HepG2 (cell line): ENCODE results near the gene ASXL1. TPM values are rescaled to one million over a fixed set of nuclear protein-coding genes. Genes with fewer than 3 reads are reported as not detected.

Source experiments
- ADNP ChIP-seq: sonication (generic); formaldehyde crosslinking; IDR thresholded peaks from 2 replicates; pipeline ENCODE4 v1.4.0; 2020; ENCODE audit warnings: missing genetic modification reagents
- ATF1 ChIP-seq: IDR thresholded peaks from 2 replicates; pipeline ENCODE4 v1.6.1; 2016; ENCODE audit warnings: mild to moderate bottlenecking, control low read depth
- ATF6 ChIP-seq: sonication (generic); formaldehyde crosslinking; conservative IDR thresholded peaks from 2 replicates; pipeline ENCODE4 v1.4.0; 2020; ENCODE audit warnings: missing genetic modification reagents
- FOXO1 ChIP-seq: sonication (generic); formaldehyde crosslinking; IDR thresholded peaks from 2 replicates; pipeline ENCODE4 v1.4.0; 2020; ENCODE audit warnings: missing genetic modification reagents
- LCORL ChIP-seq, 2 experiments: fragments of 450-650 bp in 1 of 2; sonication (generic) in 1 of 2; formaldehyde crosslinking in 1 of 2; IDR thresholded peaks; 2 replicates each; pipeline versions ENCODE4 v1.5.0 to v1.6.1; 2017 to 2020; ENCODE audit warnings: antibody characterized with exemption in 1 of 2, missing genetic modification reagents in 1 of 2
- NR0B2 ChIP-seq: sonication (generic); formaldehyde crosslinking; IDR thresholded peaks from 2 replicates; pipeline ENCODE4 v1.4.0; 2020; ENCODE audit warnings: mild to moderate bottlenecking, missing genetic modification reagents
- RFX5 ChIP-seq: IDR thresholded peaks from 2 replicates; pipeline ENCODE4 v1.6.1; 2011; ENCODE audit warnings: low read depth, low read length, improper control_type of control experiment
- TP53 ChIP-seq: sonication (generic); formaldehyde crosslinking; conservative IDR thresholded peaks from 2 replicates; pipeline ENCODE4 v1.4.0; 2020; ENCODE audit warnings: missing genetic modification reagents
- UBTF ChIP-seq: sonication (generic); formaldehyde crosslinking; IDR thresholded peaks from 2 replicates; pipeline ENCODE4 v1.4.0; 2020; ENCODE audit warnings: mild to moderate bottlenecking, missing genetic modification reagents
- ZNF142 ChIP-seq: sonication (generic); formaldehyde crosslinking; IDR thresholded peaks from 2 replicates; pipeline ENCODE4 v1.4.0; 2020; ENCODE audit warnings: missing genetic modification reagents
- ZNF589 ChIP-seq: sonication (generic); formaldehyde crosslinking; conservative IDR thresholded peaks from 2 replicates; pipeline ENCODE4 v1.8.0; 2022; ENCODE audit warnings: mild to moderate bottlenecking, moderate library complexity, missing genetic modification reagents
- ZNF761 ChIP-seq: sonication (generic); formaldehyde crosslinking; conservative IDR thresholded peaks from 2 replicates; pipeline ENCODE4 v1.4.0; 2020; ENCODE audit warnings: mild to moderate bottlenecking, missing genetic modification reagents
- polyA plus RNA-seq, 8 experiments: library from polyadenylated mRNA; depleted of rRNA in 3 of 8; stranded (reverse) in 7 of 8; unstranded in 1 of 8; fragments of >200 nt; fragmentation: Illumina TruSeq in 4 of 8; extraction: Trizol in 4 of 8; gene quantifications; 2 replicates each; pipeline versions ENCODE4 v1.2.1 to v1.2.3, GENCODE V29; 2011 to 2016; ENCODE audit warnings: low read depth in 4 of 8, missing spikeins in 1 of 8, mixed read lengths in 1 of 8; ENCODE audit not compliant: insufficient read depth in 1 of 8
- total RNA-seq, 5 experiments: library from RNA; depleted of rRNA; stranded (reverse); fragments of >200 nt; fragmentation: Illumina TruSeq; extraction: Trizol; gene quantifications; 2 replicates each; pipeline ENCODE4 v1.2.3, GENCODE V29; 2016; ENCODE audit warnings: low read depth in 1 of 5

The ASXL1 gene
- total and polyA plus RNA-seq, 2 of the 13 experiments (the other 11 are each of a cell fraction or from before 2014, with no cell fraction given): 62.1 to 74.8 TPM

DNA sequence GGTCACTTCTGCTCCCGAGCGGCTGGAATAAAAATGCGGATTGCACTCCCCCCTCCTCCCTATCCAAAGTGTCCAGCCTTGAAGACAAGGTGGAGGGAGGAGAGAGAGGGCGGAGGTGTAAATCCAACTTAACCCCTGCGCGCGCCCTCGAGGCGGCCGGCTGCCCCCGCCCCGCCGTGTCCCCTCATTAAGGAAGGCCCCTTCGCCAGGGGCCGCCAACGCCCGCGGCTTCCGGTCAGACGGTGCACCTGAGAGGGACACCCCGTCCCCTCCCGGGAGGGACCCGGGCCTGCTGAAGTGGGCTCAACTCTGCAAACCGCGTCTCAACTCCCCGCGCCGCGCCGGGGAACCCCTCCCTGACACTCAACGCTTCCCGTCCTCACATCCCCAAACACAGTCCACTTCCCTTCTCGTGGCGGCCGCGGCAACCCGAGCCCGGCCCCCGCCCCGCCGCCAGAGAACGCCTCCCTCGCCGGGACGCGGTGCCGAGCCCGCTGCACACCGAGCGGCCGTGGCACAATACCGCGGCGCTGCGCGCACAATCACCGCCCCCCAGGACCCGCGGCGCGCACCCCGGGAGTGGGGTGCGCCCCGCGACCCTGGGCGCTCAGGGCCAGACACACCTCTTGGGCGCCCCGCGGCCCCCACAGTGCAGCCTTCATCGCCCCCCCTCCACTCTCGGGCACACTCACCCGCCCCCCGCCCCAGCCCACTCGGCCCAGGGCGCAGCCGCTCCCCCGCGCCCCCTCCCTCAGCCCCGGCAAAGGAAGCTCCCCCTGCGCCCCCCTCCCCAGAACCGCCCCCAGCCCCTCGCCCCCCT, 124.5 kb downstream of the ASXL1 start (continued):
- TF ChIP-seq ZNF761 (CRISPR knock-in tag): no peak
- no peak for TF ChIP-seq ADNP (CRISPR knock-in tag)
- no peak for TF ChIP-seq ATF1 (CRISPR knock-in tag)
- no peak for TF ChIP-seq LCORL (IDR thresholded peaks at IDR 0.05)
- TF ChIP-seq LCORL (CRISPR knock-in tag; IDR thresholded peaks at IDR 0.05): peak; percentile 50; the same call in 1 of the 2 replicates
- no peak for TF ChIP-seq ATF6 (CRISPR knock-in tag)
- TF ChIP-seq RFX5: no peak
- peak; percentile 70; the same call in 1 of the 2 replicates for TF ChIP-seq ZNF142 (CRISPR knock-in tag)
- peak; percentile 91 for TF ChIP-seq UBTF (CRISPR knock-in tag)
- peak; percentile 62; the same call in 1 of the 2 replicates for TF ChIP-seq ZNF589 (CRISPR knock-in tag)
- TF ChIP-seq FOXO1 (CRISPR knock-in tag): no peak; the same call in 1 of the 2 replicates
- peak; percentile 82 for TF ChIP-seq NR0B2 (CRISPR knock-in tag)
- no peak for TF ChIP-seq TP53
